Right cardiac atrium (tissue), 5 donors: ENCODE measurements around the gene SPEM2. TPM values are rescaled to one million over a fixed set of nuclear protein-coding genes. Genes with fewer than 3 reads are reported as not detected.
"Not testable (repeated sequence)": the region's sequence is repeated elsewhere in the genome, so short reads cannot be mapped to it uniquely, and the experiment has no call there.

Source experiments
- ATAC-seq, 2 donors: fragments of 200-7000 bp; cut with Tn5 transposase; one replicate each; pipeline versions ENCODE4 v1.8.0 to v1.9.1; 2020; ENCODE audit warnings: moderate library complexity in 2 of 2, mild to moderate bottlenecking in 1 of 2
- DNase-seq, 3 donors: peaks; one replicate each; pipeline ENCODE4 v3.0.0-alpha.2; 2020
- H3K27ac ChIP-seq: one replicate; pipeline ENCODE4 v1.5.1; 2013; ENCODE audit warnings: mild to moderate bottlenecking, low read length, control low read depth, moderate library complexity
- H3K27me3 ChIP-seq: one replicate; pipeline ENCODE4 v1.6.1; 2013; ENCODE audit not compliant: control insufficient read depth, insufficient read depth
- H3K4me1 ChIP-seq: one replicate; pipeline ENCODE4 v1.6.1; 2013; ENCODE audit warnings: low read length; ENCODE audit not compliant: control insufficient read depth, insufficient read depth
- H3K4me3 ChIP-seq: one replicate; pipeline ENCODE4 v1.5.1; 2013; ENCODE audit warnings: low read length, control low read depth
- H3K9me3 ChIP-seq: one replicate; pipeline ENCODE4 v1.6.1; 2013; ENCODE audit warnings: low read length; ENCODE audit not compliant: control insufficient read depth
- WGBS: extraction: QIAGEN DNeasy Blood & Tissue Kit; methylation state at CpG from one replicate; pipeline ENCODE4 v1.1.7; 2013; 5-methylcytosine and 5-hydroxymethylcytosine counted together
- intact Hi-C, 4 donors: fragments of 100-400 bp; cut with DNase I; formaldehyde crosslinking; loops; one replicate each; pipeline versions ENCODE4 v1.11.0 to v1.14.0; 2022 to 2023
- polyA plus RNA-seq: library from polyadenylated mRNA; stranded (reverse); fragments of 200-250 nt; gene quantifications from one replicate; pipeline ENCODE4 v1.2.3, GENCODE V29; 2013
- total RNA-seq, 4 donors: library from RNA; stranded (reverse); fragmentation: NEBNext Ultra II Directional; extraction: Animal tissue kit (Norgen Biotek cat#: 25700); gene quantifications; one replicate each; pipeline ENCODE4 v1.2.1, GENCODE V29; 2021
- donor health status: healthy with polysubstance abuse.
- donor health status: DM: no; HTN: yes; CAD: no.
- donor health status: DM: no; HTN: no; CAD: no.
- donor health status: DM: no; HTN: yes; CAD: no; lungs with severe emphysema.
- donor health status: DM: yes; HTN: yes; CAD: no.

The SPEM2 gene
- total and polyA plus RNA-seq, 5 donors: not detected

DNA sequence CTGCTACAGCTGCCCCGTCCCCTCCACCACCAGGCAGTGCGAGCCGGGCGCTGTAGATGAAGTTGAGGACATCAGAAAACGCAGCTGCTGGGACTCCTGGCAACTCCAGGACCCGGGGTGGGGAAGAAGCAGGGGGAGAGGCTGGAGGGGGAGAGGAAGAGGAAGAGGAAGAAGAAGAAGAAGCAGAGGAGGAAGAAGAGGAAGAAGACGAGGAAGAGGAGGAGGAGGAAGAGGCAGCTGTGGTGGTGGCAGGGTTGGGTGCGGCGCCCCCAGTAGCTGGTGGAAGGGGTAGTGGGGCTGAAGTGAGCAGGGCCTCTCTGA, 40.9 kb downstream of the SPEM2 start:
- Histone ChIP-seq H3K4me1 (peaks cover 9% of the 10 kb centered on the region), H3K9me3 (no peaks in the 10 kb centered on the region), H3K4me3 (no peak overlapping the region), H3K27me3 (no peaks in the 10 kb centered on the region), H3K27ac (peak overlapping the region; percentile 83)
- DNase-seq (no peak), ATAC-seq (no peak)
- intact Hi-C loops: loop anchor here in 1 of 4 donors (2.0 kb wide), 1 partner anchor 15 kb away; no protein-coding TSS in a partner anchor
- WGBS: 68% methylated on average over 9 of the region's 9 CpGs

DNA sequence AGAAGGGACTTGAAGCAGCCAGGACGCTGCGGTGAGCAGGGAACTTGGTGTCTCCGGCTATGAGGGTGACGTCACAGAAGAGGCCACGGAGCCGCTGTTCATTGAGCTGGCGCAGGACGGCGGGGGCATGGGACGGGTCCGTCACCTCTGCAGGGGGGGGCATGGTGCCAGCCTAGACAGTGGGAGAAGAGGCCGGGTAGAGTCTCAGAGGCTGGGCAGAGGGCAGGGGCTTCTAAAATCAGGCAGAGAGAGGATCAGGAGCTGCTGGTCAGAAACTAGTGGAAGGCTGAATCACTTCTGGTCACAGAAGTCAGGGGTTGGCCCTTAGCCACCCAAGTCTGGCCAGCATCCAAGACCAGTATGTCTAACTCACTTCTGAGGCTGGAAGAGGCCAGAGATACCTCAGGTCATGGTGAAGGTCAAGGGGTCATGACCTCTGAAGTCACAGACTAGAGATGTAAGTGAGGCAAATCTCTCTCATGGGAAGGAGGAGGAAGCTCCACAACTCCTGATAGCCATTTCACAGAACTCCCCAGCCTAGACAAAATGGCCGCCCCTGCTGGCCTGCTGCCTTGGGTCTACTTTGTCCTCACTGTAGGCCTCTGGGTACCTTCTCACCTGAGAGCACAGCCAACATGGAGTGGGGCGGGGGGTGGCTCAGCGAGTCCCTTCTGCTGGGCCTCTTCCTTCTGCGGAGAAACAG, 41.4 kb downstream of the SPEM2 start:
- H3K4me3 ChIP-seq: no peak overlapping the region
- peak; percentile 87 to 90 (median 88) for DNase-seq
- H3K27ac ChIP-seq: peak overlapping the region; percentile 83
- H3K27me3 ChIP-seq: no peaks in the 10 kb centered on the region
- intact Hi-C loops: loop anchor here in 1 of 4 donors (2.0 kb wide), 1 partner anchor 16 kb away; no protein-coding TSS in a partner anchor
- ATAC-seq: peak; percentile 43 to 69
- H3K4me1 ChIP-seq: peaks cover 10% of the 10 kb centered on the region
- H3K9me3 ChIP-seq: no peaks in the 10 kb centered on the region
- WGBS: 60% methylated on average over 16 of the region's 16 CpGs

DNA sequence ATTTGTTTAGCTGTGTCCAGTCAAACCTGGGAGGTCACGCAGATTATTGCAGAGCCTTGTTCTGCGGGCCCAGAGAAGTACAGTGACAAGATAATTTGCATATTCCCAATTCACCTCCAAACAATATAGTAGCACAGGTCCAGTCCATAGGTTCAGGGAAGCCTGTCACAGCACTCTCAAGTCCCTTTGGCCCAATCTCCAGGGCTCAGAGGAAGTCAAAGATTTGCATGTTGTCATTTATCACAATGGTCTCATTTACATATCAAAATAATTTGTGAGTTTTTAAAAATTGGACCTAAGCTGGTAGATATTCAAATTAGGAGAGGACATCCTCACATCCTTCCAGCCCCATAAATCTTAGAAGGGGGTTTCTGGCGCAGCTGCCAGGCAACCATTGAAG, 42.1 kb downstream of the SPEM2 start:
- no peaks in the 10 kb centered on the region for H3K27me3 ChIP-seq
- peaks cover 11% of the 10 kb centered on the region for H3K4me1 ChIP-seq
- DNase-seq: no peak
- intact Hi-C loops: loop anchor here in 1 of 4 donors (2.0 kb wide), 1 partner anchor 17 kb away; no protein-coding TSS in a partner anchor
- no peak for ATAC-seq
- 94% methylated on average over 3 of the region's 3 CpGs for WGBS
- no peaks in the 10 kb centered on the region for H3K9me3 ChIP-seq
- peak overlapping the region; percentile 83 for H3K27ac ChIP-seq
- no peak overlapping the region for H3K4me3 ChIP-seq

GRCh38 chr17:7468290-7468689, 42.9 kb downstream of the SPEM2 start:
- ATAC-seq (no peak), DNase-seq (peak in 1 of 3 donors; percentile 22)
- Histone ChIP-seq H3K9me3 (no peaks in the 10 kb centered on the region), H3K4me3 (no peak overlapping the region), H3K27me3 (no peaks in the 10 kb centered on the region), H3K27ac (no peak overlapping the region), H3K4me1 (peaks cover 11% of the 10 kb centered on the region)
- intact Hi-C loops: no loop called here
- 85% methylated on average over 11 of the region's 11 CpGs for WGBS

- 77% methylated on average over 12 of the region's 12 CpGs for WGBS
- peak in 1 of 3 donors; percentile 22 for DNase-seq
- no peaks in the 10 kb centered on the region for H3K27me3 ChIP-seq
- no peaks in the 10 kb centered on the region for H3K9me3 ChIP-seq
- H3K27ac ChIP-seq: no peak overlapping the region
- H3K4me3 ChIP-seq: no peak overlapping the region
- H3K4me1 ChIP-seq: peaks cover 11% of the 10 kb centered on the region
- ATAC-seq: no peak
- intact Hi-C loops: no loop called here
These were observed 43.5 kb downstream of the SPEM2 start for GRCh38 chr17:7468804-7469389.

GRCh38 chr17:7469843-7470242, 44.4 kb downstream of the SPEM2 start:
- 91% methylated on average over 12 of the region's 12 CpGs for WGBS
- H3K9me3 ChIP-seq, H3K4me3 ChIP-seq, H3K27me3 ChIP-seq, H3K27ac ChIP-seq, ATAC-seq, DNase-seq, intact Hi-C loops: not testable (repeated sequence)
- peaks cover 14% of the 10 kb centered on the region for H3K4me1 ChIP-seq

GRCh38 chr17:7470457-7470973, 45.1 kb downstream of the SPEM2 start:
- 66% methylated on average over 8 of the region's 8 CpGs for WGBS
- DNase-seq, H3K9me3 ChIP-seq, intact Hi-C loops, H3K27me3 ChIP-seq, H3K4me3 ChIP-seq, ATAC-seq: not testable (repeated sequence)
- peak overlapping the region; percentile 30 for H3K27ac ChIP-seq
- peaks cover 15% of the 10 kb centered on the region for H3K4me1 ChIP-seq

DNA sequence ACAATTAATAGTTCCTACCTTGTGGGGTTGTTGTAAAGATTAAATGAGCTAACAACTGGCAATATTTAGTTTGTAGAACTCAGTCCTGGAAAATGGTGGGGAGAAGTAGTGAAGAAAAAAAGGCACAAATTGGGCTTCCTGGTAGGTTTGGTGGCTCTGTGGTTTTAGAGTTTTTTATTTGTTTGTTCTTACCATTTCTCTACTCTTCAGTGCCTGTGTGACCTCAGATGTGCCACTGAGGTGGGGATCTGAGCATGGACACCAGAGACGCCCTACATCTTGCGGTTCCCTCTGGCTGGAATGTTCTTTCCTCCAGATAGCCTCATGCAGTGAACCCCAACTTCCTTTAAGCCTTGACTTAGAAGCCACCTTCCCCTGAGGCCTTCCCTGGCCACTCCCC, 46.3 kb downstream of the SPEM2 start:
- intact Hi-C loops: no loop called here
- no peaks in the 10 kb centered on the region for H3K27me3 ChIP-seq
- 72% methylated on average over 2 of the region's 2 CpGs for WGBS
- H3K4me1 ChIP-seq: peaks cover 20% of the 10 kb centered on the region
- no peaks in the 10 kb centered on the region for H3K9me3 ChIP-seq
- H3K27ac ChIP-seq: peak overlapping the region; percentile 8
- ATAC-seq (no peak), DNase-seq (no peak)
- no peak overlapping the region for H3K4me3 ChIP-seq

- H3K27me3 ChIP-seq, H3K9me3 ChIP-seq, DNase-seq, ATAC-seq, H3K4me3 ChIP-seq: not testable (repeated sequence)
- Histone ChIP-seq H3K27ac (peak overlapping the region; percentile 18), H3K4me1 (peaks cover 25% of the 10 kb centered on the region)
- WGBS: 89% methylated on average over 8 of the region's 8 CpGs
- intact Hi-C loops: loop anchor here in 2 of 4 donors (5.0 kb wide), 1 partner anchor 37 kb away; the partner anchor contains the start of genes FGF11 (in 2 of the 2) and TMEM102 (in 2 of the 2)
These were observed 49.4 kb downstream of the SPEM2 start for GRCh38 chr17:7474767-7475166.

DNA sequence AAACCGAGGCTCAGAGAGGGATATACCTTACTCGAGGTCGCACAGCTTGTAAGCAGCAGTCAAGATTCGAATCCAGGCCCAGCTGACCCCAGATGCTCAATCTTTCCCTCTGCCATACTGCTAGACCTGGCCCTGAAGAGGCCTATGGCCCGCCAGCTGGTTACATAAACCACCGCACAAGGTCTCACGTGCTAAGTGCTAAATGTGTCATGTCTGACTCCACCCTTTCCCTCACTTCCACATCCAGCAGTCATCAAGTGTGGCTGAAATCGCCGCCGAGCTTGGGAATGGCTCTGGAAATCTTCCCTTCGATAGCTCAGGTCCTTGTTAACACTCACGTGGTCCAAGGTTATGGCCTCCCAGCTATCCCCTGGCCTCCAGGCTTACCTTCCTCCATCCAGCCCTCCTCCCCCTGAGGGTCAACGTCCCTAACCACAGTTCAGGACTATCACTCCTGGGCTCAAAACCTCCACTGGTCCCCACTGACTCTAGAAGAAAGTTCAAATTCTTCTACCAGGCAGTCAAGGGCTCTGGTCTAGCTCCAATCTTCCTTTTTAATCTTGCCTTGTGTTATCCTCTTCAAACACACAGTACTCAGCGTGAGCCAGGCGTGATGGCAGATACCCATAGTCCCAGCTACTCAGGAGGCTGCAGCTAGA, 50.5 kb downstream of the SPEM2 start:
- H3K4me3 ChIP-seq: no peak overlapping the region
- WGBS: 45% methylated on average over 15 of the region's 15 CpGs

More for the DNA sequence above, 50.5 kb downstream of the SPEM2 start:
- DNase-seq (peak; percentile 70 to 82 (median 79)), ATAC-seq (peak; percentile 45 to 57)
- Histone ChIP-seq H3K27ac (peak overlapping the region; percentile 73), H3K27me3 (no peaks in the 10 kb centered on the region), H3K9me3 (no peaks in the 10 kb centered on the region), H3K4me1 (peaks cover 22% of the 10 kb centered on the region)
- intact Hi-C loops: loop anchor here in 2 of 4 donors (5.0 kb wide), 1 partner anchor 39 kb away; the partner anchor contains the start of genes FGF11 (in 2 of the 2) and TMEM102 (in 2 of the 2)
